Coronary artery (tissue), 2 donors: ENCODE data around the gene NISCH.
A peak's percentile ranks its signal among the peaks of the same experiment; 100 is the strongest.

Experiments used
- DNase-seq: peaks from one replicate; pipeline ENCODE4 v3.0.0-alpha.2; 2017; ENCODE audit warnings: low spot score
- H3K27ac ChIP-seq, 2 donors: fragments of 200-600 bp; sonication (generic); one replicate each; pipeline ENCODE4 v1.5.1; 2016 to 2019
- H3K4me3 ChIP-seq: fragments of 200-600 bp; sonication (generic); 2 replicates; pipeline ENCODE4 v1.5.1; 2016; ENCODE audit warnings: mild to moderate bottlenecking, moderate library complexity
- TF ChIP-seq, protein P1 (sequence below): fragments of 200-600 bp; sonication (generic); IDR thresholded peaks from one replicate; pipeline ENCODE4 v1.5.1; 2019; ENCODE audit warnings: antibody characterized with exemption

Gene NISCH

DNA sequence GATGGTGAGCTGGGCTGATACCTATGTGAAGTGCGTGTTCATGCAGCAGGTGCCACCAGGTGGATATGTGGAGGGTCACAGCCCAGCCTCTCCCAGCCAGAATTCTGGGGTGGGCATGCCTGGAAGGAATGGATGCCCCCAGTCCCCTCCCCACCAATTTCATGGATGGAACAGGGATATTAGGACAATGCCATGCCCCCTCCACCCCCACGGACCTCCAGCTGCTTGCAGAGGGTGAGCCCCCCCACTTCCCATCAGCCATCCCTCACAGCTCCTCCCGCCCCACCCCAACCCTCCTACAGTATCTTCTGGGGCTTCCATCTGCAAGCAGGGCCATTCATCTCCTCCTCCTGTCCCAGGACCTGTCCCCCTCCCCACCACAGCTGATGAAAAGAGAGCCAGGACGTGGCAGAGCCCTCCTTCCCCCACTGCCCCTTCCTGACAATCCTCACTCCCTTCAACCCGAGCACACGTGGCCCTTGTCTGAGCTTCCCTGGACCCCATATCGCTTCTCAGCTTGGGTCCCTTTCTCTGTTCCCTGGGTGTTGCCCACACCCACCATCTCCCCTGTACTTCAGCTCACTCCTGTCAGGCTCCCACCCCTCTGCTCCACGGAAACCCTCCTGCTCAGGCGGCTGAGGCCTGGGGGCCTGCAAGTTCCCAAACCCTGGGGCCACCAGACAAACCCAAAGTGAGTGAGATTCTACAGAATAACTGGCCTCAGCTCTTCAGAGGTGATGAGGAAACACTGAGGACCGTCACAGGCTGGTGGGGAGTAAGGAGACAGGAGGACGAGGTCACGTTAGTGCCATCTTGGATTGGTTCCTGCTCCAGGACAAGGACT lies 7.7 kb upstream of the NISCH start:
- Histone ChIP-seq H3K27ac (no peak overlapping the region), H3K4me3 (no peak overlapping the region)
- no peak for DNase-seq
- TF ChIP-seq, protein P1, sequence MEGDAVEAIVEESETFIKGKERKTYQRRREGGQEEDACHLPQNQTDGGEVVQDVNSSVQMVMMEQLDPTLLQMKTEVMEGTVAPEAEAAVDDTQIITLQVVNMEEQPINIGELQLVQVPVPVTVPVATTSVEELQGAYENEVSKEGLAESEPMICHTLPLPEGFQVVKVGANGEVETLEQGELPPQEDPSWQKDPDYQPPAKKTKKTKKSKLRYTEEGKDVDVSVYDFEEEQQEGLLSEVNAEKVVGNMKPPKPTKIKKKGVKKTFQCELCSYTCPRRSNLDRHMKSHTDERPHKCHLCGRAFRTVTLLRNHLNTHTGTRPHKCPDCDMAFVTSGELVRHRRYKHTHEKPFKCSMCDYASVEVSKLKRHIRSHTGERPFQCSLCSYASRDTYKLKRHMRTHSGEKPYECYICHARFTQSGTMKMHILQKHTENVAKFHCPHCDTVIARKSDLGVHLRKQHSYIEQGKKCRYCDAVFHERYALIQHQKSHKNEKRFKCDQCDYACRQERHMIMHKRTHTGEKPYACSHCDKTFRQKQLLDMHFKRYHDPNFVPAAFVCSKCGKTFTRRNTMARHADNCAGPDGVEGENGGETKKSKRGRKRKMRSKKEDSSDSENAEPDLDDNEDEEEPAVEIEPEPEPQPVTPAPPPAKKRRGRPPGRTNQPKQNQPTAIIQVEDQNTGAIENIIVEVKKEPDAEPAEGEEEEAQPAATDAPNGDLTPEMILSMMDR = no peak

DNA sequence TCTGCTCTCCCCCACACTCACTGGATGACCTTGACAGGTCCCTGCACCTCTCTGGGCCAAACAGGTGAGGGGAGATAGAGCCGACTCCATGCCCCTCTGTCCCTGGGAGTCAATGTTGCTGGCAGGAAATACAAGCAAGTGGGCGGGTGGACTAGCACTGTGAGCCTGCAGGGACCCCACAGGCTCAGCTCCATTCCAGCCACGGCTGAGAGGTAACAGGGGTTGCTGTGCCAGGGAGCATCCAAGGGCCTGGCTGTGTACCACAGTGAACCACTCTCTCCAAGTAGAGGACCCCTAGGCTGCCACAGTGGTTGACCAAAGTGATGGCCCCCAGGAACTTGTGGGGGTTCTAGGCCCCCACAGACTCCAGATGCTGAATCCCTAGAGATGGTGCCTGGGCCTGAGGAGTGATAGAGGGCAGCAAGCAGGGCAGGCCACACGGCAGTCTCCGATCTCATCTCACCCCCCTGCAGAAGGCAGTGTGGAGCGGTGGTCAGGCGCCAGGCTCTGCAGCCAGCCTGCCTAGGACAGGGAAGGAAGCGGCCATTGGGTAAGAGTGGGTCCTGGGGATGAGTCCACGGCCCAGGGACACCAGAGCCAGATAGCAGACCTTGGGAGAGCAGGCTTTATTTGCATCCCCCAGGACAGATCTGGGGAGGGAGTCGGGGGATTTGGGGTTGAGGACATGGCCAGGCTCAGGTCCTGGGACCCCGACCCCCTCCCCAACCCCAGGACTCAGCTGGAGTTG lies 4.7 kb upstream of the NISCH start:
- no peak overlapping the region for H3K27ac ChIP-seq
- no peak for DNase-seq
- TF ChIP-seq, protein P1 = no peak
- no peak overlapping the region for H3K4me3 ChIP-seq

DNA sequence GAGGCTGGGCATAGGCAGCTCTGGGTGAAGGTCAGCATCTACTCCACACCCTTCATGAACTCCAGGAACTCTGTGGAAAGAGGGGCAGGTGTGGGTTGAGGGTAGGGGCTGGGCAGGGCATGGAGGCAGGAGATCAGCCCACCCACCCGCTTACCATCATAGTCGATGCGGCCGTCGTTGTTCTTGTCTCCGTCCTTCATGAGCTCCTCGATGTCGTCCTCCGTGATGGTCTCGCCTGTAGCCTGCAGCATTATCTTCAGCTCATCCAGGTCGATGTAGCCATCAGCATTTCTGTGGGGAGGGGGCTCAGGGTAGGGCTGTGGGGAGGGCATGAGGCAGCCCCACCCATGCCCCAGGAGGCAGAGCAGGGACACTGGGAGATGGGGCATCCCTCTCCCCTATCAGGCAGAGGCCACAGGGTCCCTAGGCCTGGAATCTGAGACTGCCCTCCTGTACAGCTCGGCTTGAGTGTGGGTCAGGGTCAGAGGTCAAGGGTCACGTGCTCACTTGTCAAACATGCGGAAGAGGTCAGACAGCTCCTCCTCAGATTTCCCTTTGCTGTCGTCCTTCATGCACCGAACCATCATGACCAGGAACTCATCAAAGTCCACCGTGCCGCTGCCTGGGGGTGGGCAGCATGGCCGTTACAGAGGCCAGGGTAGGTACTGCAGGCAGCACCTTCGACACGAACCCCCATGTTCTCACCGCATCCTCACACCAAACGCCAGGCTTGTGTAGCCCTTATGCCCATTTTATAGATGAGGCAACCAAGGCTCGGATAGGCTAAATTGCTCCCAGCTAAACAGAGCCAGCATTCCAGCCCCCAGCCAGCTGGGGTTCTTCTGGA lies 3.9 kb upstream of the NISCH start:
- no peak overlapping the region for H3K27ac ChIP-seq
- no peak for DNase-seq
- TF ChIP-seq, protein P1 = no peak
- H3K4me3 ChIP-seq = no peak overlapping the region

DNA sequence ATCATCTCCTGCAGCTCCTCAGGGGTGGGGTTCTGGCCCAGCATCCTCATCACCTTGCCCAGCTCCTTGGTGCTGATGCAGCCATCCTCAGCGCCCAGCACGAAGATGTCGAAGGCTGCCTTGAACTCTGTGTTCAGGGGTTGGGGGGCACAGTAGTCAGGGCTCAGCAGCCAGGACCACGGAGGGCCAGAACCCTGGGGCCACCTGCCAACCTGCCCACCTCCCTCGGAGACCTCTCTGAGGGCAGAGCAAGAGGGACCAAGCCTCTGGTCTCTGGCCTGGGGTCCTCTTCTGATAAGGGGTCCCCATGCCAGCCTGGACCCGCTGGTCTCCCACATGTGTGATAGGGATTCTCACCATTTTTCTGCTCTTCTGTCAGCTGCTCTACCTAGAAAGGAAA lies 3.3 kb upstream of the NISCH start:
- TF ChIP-seq, protein P1 = no peak
- no peak overlapping the region for H3K27ac ChIP-seq
- H3K4me3 ChIP-seq = no peak overlapping the region
- no peak for DNase-seq

DNA sequence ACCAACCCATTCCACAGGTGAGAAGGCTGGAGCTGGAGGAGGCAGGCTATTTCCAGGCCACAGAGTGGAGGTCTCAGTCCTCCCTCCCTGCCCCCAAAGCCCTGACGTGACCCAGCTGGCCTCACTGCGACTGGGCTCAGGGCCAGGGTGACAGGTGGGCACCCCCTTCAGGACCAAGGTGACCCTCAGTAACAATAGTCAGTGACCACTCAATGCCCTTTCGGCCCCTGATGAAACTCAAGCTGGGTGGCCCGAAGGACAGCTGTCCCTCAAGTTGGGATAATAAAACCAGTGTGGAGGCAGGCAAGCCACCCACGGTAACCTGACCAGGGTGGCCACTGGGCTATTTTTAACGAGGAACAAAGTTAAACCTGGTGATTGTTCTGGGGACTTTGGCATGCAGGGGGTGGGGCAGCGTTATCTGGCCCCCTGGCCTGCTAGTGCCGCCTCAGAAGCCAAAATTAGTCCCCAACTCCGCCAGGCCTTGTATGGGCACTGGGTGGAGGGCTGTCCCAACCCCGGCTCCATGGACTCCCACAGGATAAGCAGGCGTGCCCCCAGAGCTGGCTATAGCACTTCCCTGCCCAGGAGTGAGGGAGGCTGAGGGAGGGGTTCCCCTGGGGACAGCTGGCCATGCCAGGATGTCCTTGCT lies 2.7 kb upstream of the NISCH start:
- TF ChIP-seq, protein P1 = no peak

DNA sequence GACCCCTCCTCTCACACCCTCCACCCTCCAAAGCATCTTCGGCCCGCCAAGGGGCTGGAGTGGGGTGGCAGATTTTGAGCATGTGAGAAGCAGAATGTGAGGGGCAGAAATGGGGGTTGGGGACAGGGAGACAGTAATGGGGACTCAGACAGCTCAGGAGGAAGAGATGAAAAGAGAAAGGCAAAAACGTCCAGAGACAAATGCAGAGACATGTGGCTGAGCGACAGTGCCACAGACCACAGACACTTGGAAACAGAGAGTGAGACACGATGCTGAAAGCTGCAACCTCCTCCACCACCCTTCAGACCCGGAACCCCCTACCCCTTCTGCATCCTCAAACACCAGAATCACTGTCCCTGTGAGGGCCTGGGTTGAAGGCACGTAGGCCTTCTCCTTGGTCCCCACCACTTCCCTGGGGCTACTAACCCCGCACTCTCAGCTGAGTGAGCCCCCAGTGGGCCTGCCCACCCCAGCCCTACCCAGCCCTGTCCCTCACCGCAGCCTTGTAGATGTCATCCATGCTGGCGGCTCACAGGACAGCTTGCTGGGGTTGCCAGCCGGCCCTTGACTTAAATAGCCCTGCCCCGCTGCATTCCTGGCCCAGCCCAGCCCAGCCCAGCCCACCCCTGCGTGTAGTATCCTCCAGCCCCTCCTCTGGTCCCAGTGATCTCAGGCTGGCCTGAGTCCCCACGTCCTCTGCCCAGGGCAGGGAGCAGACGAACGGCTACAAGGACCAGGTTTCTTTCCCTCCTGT lies 1.7 kb upstream of the NISCH start, which contains the start of gene TNNC1:
TSS of gene TNNC1 (minus strand) at position 546 of the 754 bp plus-strand sequence. CDS start at position 520, 26 bp downstream.
- DNase-seq = no peak
- TF ChIP-seq, protein P1 = no peak
- H3K27ac ChIP-seq = peak within 1 kb of the TSS; percentile 92 to 95
- peak within 1 kb of the TSS; percentile 91 for H3K4me3 ChIP-seq

More for the DNA sequence above, 2.7 kb upstream of the NISCH start:
- Histone ChIP-seq H3K27ac (peak overlapping the region in 1 of 2 donors; percentile 6), H3K4me3 (no peak overlapping the region)
- no peak for DNase-seq
